Lung (tissue), 12 donors: ENCODE measurements around the gene EHMT2. TPM values are rescaled to one million over a fixed set of nuclear protein-coding genes. Genes with fewer than 3 reads are reported as not detected.

Source experiments
- ATAC-seq: fragments of 200-7000 bp; cut with Tn5 transposase; one replicate; pipeline ENCODE4 v1.9.1; 2020; ENCODE audit warnings: moderate number of reproducible peaks; ENCODE audit not compliant: insufficient read depth, low FRiP score
- DNase-seq, 3 donors: peaks; one replicate each; pipeline ENCODE4 v3.0.0-alpha.2; 2013 to 2017
- H3K27ac ChIP-seq, 2 donors: one replicate each; pipeline ENCODE4 v1.5.1; 2013; ENCODE audit warnings: mild to moderate bottlenecking in 2 of 2, moderate library complexity in 2 of 2, control low read depth in 1 of 2, inconsistent platforms in 1 of 2, low read depth in 1 of 2, low read length in 1 of 2
- H3K27me3 ChIP-seq, 3 donors: one replicate each; pipeline ENCODE4 v1.5.1; 2013; ENCODE audit warnings: low read length in 2 of 3; ENCODE audit not compliant: control insufficient read depth in 3 of 3, insufficient read depth in 3 of 3
- H3K36me3 ChIP-seq, 4 donors: one replicate each; pipeline ENCODE4 v1.5.1; 2013; ENCODE audit warnings: low read length in 4 of 4, mild to moderate bottlenecking in 1 of 4, moderate library complexity in 1 of 4; ENCODE audit not compliant: control insufficient read depth in 4 of 4, insufficient read depth in 4 of 4
- H3K4me1 ChIP-seq, 5 donors: one replicate each; pipeline ENCODE4 v1.5.1; 2013; ENCODE audit warnings: low read length in 5 of 5, mild to moderate bottlenecking in 2 of 5, moderate library complexity in 1 of 5; ENCODE audit not compliant: control insufficient read depth in 5 of 5, insufficient read depth in 5 of 5
- H3K4me3 ChIP-seq: one replicate; pipeline ENCODE4 v1.5.1; 2013; ENCODE audit warnings: mild to moderate bottlenecking, control low read depth, moderate library complexity
- H3K9ac ChIP-seq, 2 donors: one replicate each; pipeline ENCODE4 v1.5.1; 2013; ENCODE audit warnings: low read length in 2 of 2, control low read depth in 1 of 2; ENCODE audit not compliant: insufficient read depth in 1 of 2
- H3K9me3 ChIP-seq, 4 donors: one replicate each; pipeline ENCODE4 v1.5.1; 2013; ENCODE audit warnings: low read length in 3 of 4, mild to moderate bottlenecking in 1 of 4, moderate library complexity in 1 of 4; ENCODE audit not compliant: control insufficient read depth in 4 of 4, insufficient read depth in 3 of 4
- CTCF ChIP-seq: IDR thresholded peaks from 2 replicates; pipeline ENCODE4 v1.5.1; 2012; ENCODE audit warnings: mild to moderate bottlenecking; ENCODE audit errors: control extremely low read depth, extremely low read depth
- WGBS, 2 donors: extraction: QIAGEN DNeasy Blood & Tissue Kit; methylation state at CpG; one replicate each; pipeline ENCODE4 v1.1.7; 2013; 5-methylcytosine and 5-hydroxymethylcytosine counted together
- polyA plus RNA-seq, 2 donors: library from polyadenylated mRNA; stranded (reverse); fragments of 200-250 nt; gene quantifications; one replicate each; pipeline ENCODE4 v1.2.1, GENCODE V29; 2013
- total RNA-seq, 2 donors: library from RNA; depleted of rRNA in 1 of 2; stranded (reverse); fragments of >200 nt in 1 of 2; gene quantifications; one replicate each; pipeline ENCODE4 v1.2.1, GENCODE V29; 2014 to 2021
- donor health status: control.
- donor health status: control.
- donor health status: Bipolar disorder and iron deficiency.
- donor health status: healthy.
- donor health status: DM: yes; HTN: yes; CAD: no.

The EHMT2 gene
- total and polyA plus RNA-seq, 4 donors = 21.2 to 43.4 (median 34.8) TPM

- Histone ChIP-seq H3K27me3 (no peaks in the 10 kb centered on the region), H3K4me1 (no peaks in the 10 kb centered on the region), H3K4me3 (no peak overlapping the region), H3K36me3 (peaks cover 5 to 75% (median 38%) of the 10 kb centered on the region in 4 donors), H3K9me3 (no peaks in the 10 kb centered on the region), H3K9ac (no peak overlapping the region), H3K27ac (no peak overlapping the region)
- ATAC-seq (no peak), DNase-seq (no peak)
- WGBS, 2 donors = 94 to 97% methylated on average over 12 of the region's 12 CpGs
- TF ChIP-seq CTCF = no peak
Observed at GRCh38 chr6:31883676-31884075, 13.8 kb downstream of the EHMT2 start.

GRCh38 chr6:31882344-31882743 lies 15.2 kb downstream of the EHMT2 start:
- ATAC-seq (no peak), DNase-seq (no peak)
- 81 to 91% methylated on average over 6 of the region's 6 CpGs for WGBS, 2 donors
- TF ChIP-seq CTCF = no peak
- Histone ChIP-seq H3K27ac (no peak overlapping the region), H3K4me3 (no peak overlapping the region), H3K4me1 (peaks cover 0 to under 1% (median 0%) of the 10 kb centered on the region in 5 donors), H3K27me3 (no peaks in the 10 kb centered on the region), H3K9ac (no peak overlapping the region), H3K9me3 (no peaks in the 10 kb centered on the region), H3K36me3 (peaks cover 5 to 63% (median 30%) of the 10 kb centered on the region in 4 donors)

GRCh38 chr6:31881136-31881859 lies 16.2 kb downstream of the EHMT2 start:
- Histone ChIP-seq H3K27ac (no peak overlapping the region), H3K36me3 (peaks cover 3 to 52% (median 25%) of the 10 kb centered on the region in 4 donors), H3K9ac (no peak overlapping the region), H3K9me3 (no peaks in the 10 kb centered on the region), H3K27me3 (no peaks in the 10 kb centered on the region), H3K4me1 (peaks cover 0 to 6% (median 0%) of the 10 kb centered on the region in 5 donors), H3K4me3 (no peak overlapping the region)
- DNase-seq (no peak), ATAC-seq (no peak)
- TF ChIP-seq CTCF = no peak
- 90 to 93% methylated on average over 9 of the region's 9 CpGs for WGBS, 2 donors

- Histone ChIP-seq H3K27me3 (no peaks in the 10 kb centered on the region), H3K9me3 (no peaks in the 10 kb centered on the region), H3K4me1 (peaks cover 0 to 6% (median 0%) of the 10 kb centered on the region in 5 donors), H3K27ac (no peak overlapping the region), H3K4me3 (no peak overlapping the region), H3K36me3 (peaks cover 2 to 52% (median 25%) of the 10 kb centered on the region in 4 donors), H3K9ac (no peak overlapping the region)
- TF ChIP-seq CTCF = no peak
- 89 to 92% methylated on average over 10 of the region's 10 CpGs for WGBS, 2 donors
- no peak for DNase-seq
- no peak for ATAC-seq
Observed at GRCh38 chr6:31880616-31881015, 16.9 kb downstream of the EHMT2 start.
